ENCODE results near the gene PTPN14. TPM values are rescaled to one million over a fixed set of nuclear protein-coding genes. Genes with fewer than 3 reads are reported as not detected.

Gene PTPN14
- total RNA-seq, 1 experiment from 2014 or later = 45.2 TPM

GRCh38 chr1:214422137-214422671 lies 129.2 kb downstream of the PTPN14 start:
- peaks cover 3% of the 10 kb centered on the region; the same call in 1 of the 2 replicates for H3K9me3 ChIP-seq
- H3K27me3 ChIP-seq = no peaks in the 10 kb centered on the region
- H3K4me3 ChIP-seq = no peak overlapping the region
- DNase-seq = peak; percentile 75
- H3K36me3 ChIP-seq = peaks cover 3% of the 10 kb centered on the region

GRCh38 chr1:214420833-214421232 lies 130.6 kb downstream of the PTPN14 start:
- no peaks in the 10 kb centered on the region for H3K27me3 ChIP-seq
- no peak overlapping the region for H3K4me3 ChIP-seq
- H3K36me3 ChIP-seq = peaks cover 6% of the 10 kb centered on the region
- peaks cover 3% of the 10 kb centered on the region; the same call in 1 of the 2 replicates for H3K9me3 ChIP-seq
- DNase-seq = no peak

- Histone ChIP-seq H3K36me3 (peaks cover 6% of the 10 kb centered on the region), H3K4me3 (no peak overlapping the region), H3K27me3 (no peaks in the 10 kb centered on the region), H3K9me3 (peaks cover 3% of the 10 kb centered on the region; the same call in 1 of the 2 replicates)
- DNase-seq = no peak
Measured at GRCh38 chr1:214420341-214420740, 131.1 kb downstream of the PTPN14 start.

GRCh38 chr1:214419650-214420049 lies 131.8 kb downstream of the PTPN14 start:
- H3K9me3 ChIP-seq = peaks cover 3% of the 10 kb centered on the region; the same call in 1 of the 2 replicates
- no peak for DNase-seq
- peaks cover 10% of the 10 kb centered on the region for H3K36me3 ChIP-seq
- no peak overlapping the region for H3K4me3 ChIP-seq
- H3K27me3 ChIP-seq = no peaks in the 10 kb centered on the region

- DNase-seq = peak; percentile 43
- Histone ChIP-seq H3K4me3 (no peak overlapping the region), H3K36me3 (peaks cover 20% of the 10 kb centered on the region), H3K27me3 (no peaks in the 10 kb centered on the region), H3K9me3 (peaks cover 3% of the 10 kb centered on the region; the same call in 1 of the 2 replicates)
Measured at GRCh38 chr1:214418391-214418790, 133.0 kb downstream of the PTPN14 start.

GRCh38 chr1:214417545-214418210 lies 133.7 kb downstream of the PTPN14 start:
- no peak for DNase-seq
- peaks cover 20% of the 10 kb centered on the region for H3K36me3 ChIP-seq
- no peak overlapping the region for H3K4me3 ChIP-seq
- H3K9me3 ChIP-seq = peaks cover 3% of the 10 kb centered on the region; the same call in 1 of the 2 replicates
- H3K27me3 ChIP-seq = no peaks in the 10 kb centered on the region

GRCh38 chr1:214416858-214417257 lies 134.5 kb downstream of the PTPN14 start:
- Histone ChIP-seq H3K36me3 (peaks cover 25% of the 10 kb centered on the region), H3K9me3 (peaks cover 3% of the 10 kb centered on the region; the same call in 1 of the 2 replicates), H3K27me3 (no peaks in the 10 kb centered on the region), H3K4me3 (no peak overlapping the region)
- no peak for DNase-seq

GRCh38 chr1:214416417-214416816 lies 135.0 kb downstream of the PTPN14 start:
- H3K36me3 ChIP-seq = peaks cover 29% of the 10 kb centered on the region
- peaks cover 3% of the 10 kb centered on the region; the same call in 1 of the 2 replicates for H3K9me3 ChIP-seq
- no peak overlapping the region for H3K4me3 ChIP-seq
- DNase-seq = no peak
- H3K27me3 ChIP-seq = no peaks in the 10 kb centered on the region

GRCh38 chr1:214415131-214415530 lies 136.3 kb downstream of the PTPN14 start:
- H3K4me3 ChIP-seq = no peak overlapping the region
- no peaks in the 10 kb centered on the region for H3K27me3 ChIP-seq
- peaks cover 38% of the 10 kb centered on the region for H3K36me3 ChIP-seq
- no peak for DNase-seq
- H3K9me3 ChIP-seq = peaks cover 6% of the 10 kb centered on the region

- Histone ChIP-seq H3K36me3 (peaks cover 41% of the 10 kb centered on the region), H3K4me3 (no peak overlapping the region), H3K27me3 (no peaks in the 10 kb centered on the region), H3K9me3 (peaks cover 6% of the 10 kb centered on the region)
- no peak for DNase-seq
Measured at GRCh38 chr1:214414691-214415090, 136.7 kb downstream of the PTPN14 start.

- Histone ChIP-seq H3K27me3 (no peaks in the 10 kb centered on the region), H3K36me3 (peaks cover 49% of the 10 kb centered on the region), H3K4me3 (no peak overlapping the region), H3K9me3 (peaks cover 6% of the 10 kb centered on the region)
- DNase-seq = no peak
Measured at GRCh38 chr1:214413315-214413714, 138.1 kb downstream of the PTPN14 start.

GRCh38 chr1:214404571-214405213 lies 146.7 kb downstream of the PTPN14 start:
- Histone ChIP-seq H3K9me3 (no peaks in the 10 kb centered on the region; the same call in 1 of the 2 replicates), H3K27me3 (no peaks in the 10 kb centered on the region), H3K36me3 (peaks cover 57% of the 10 kb centered on the region), H3K4me3 (no peak overlapping the region)
- no peak for DNase-seq

GRCh38 chr1:214404154-214404553 lies 147.2 kb downstream of the PTPN14 start:
- Histone ChIP-seq H3K4me3 (no peak overlapping the region), H3K36me3 (peaks cover 57% of the 10 kb centered on the region), H3K27me3 (no peaks in the 10 kb centered on the region), H3K9me3 (no peaks in the 10 kb centered on the region; the same call in 1 of the 2 replicates)
- DNase-seq = no peak

GRCh38 chr1:214403431-214403830 lies 148.0 kb downstream of the PTPN14 start:
- DNase-seq = no peak
- peaks cover 61% of the 10 kb centered on the region for H3K36me3 ChIP-seq
- H3K4me3 ChIP-seq = no peak overlapping the region
- H3K9me3 ChIP-seq = no peaks in the 10 kb centered on the region; the same call in 1 of the 2 replicates
- H3K27me3 ChIP-seq = no peaks in the 10 kb centered on the region

GRCh38 chr1:214402613-214403083 lies 148.8 kb downstream of the PTPN14 start:
- Histone ChIP-seq H3K27me3 (no peaks in the 10 kb centered on the region), H3K9me3 (no peaks in the 10 kb centered on the region; the same call in 1 of the 2 replicates), H3K36me3 (peaks cover 63% of the 10 kb centered on the region), H3K4me3 (no peak overlapping the region)
- DNase-seq = no peak

- Histone ChIP-seq H3K27me3 (no peaks in the 10 kb centered on the region), H3K36me3 (peaks cover 70% of the 10 kb centered on the region), H3K9me3 (no peaks in the 10 kb centered on the region; the same call in 1 of the 2 replicates), H3K4me3 (no peak overlapping the region)
- DNase-seq = no peak
Measured at GRCh38 chr1:214401666-214402065, 149.7 kb downstream of the PTPN14 start.

- Histone ChIP-seq H3K4me3 (no peak overlapping the region), H3K9me3 (no peaks in the 10 kb centered on the region; the same call in 1 of the 2 replicates), H3K36me3 (peaks cover 76% of the 10 kb centered on the region), H3K27me3 (no peaks in the 10 kb centered on the region)
- no peak for DNase-seq
Measured at GRCh38 chr1:214400131-214400530, 151.3 kb downstream of the PTPN14 start.

Data from MG63 (cell line).